SK-N-SH (cell line): Measurements from ENCODE around the gene LRRTM2. TPM values are rescaled to one million over a fixed set of nuclear protein-coding genes. Genes with fewer than 3 reads are reported as not detected.

ENCODE experiments used
- CTCF ChIA-PET: fragments of 300-600, 350-600 bp; formaldehyde crosslinking; extraction: SDS; loops from one replicate; lab custom pipeline; 2021; lab: Yijun Ruan, JAX
- POLR2A ChIA-PET: fragments of 350-600 bp; sonication (Branson Sonifier 250); formaldehyde crosslinking; extraction: SDS; loops from one replicate; lab custom pipeline; 2020; ENCODE audit warnings: antibody characterized with exemption, inconsistent platforms; lab: Yijun Ruan, JAX
- DNase-seq: peaks from one replicate; pipeline ENCODE4 v3.0.0; 2012
- H2AFZ ChIP-seq: fragments of 200-600 bp; sonication (generic); 2 replicates; pipeline ENCODE4 v1.8.1; 2016; ENCODE audit warnings: antibody characterized with exemption, mild to moderate bottlenecking, low read depth
- H3F3A ChIP-seq: fragments of 200-600 bp; sonication (generic); replicated peaks from 2 replicates; pipeline ENCODE3; 2016; ENCODE audit warnings: antibody characterized with exemption, mild to moderate bottlenecking; ENCODE audit not compliant: insufficient read depth
- H3K27ac ChIP-seq, 2 experiments: fragments of 200-500 bp in 1 of 2; fragments of 200-600 bp in 1 of 2; sonication (Bioruptor generic) in 1 of 2; sonication (generic), shearing (Covaris generic) in 1 of 2; 2 replicates each; pipeline versions ENCODE4 v1.5.1 to v1.6.1; 2014 to 2016; ENCODE audit warnings: low read depth in 2 of 2, inconsistent platforms in 1 of 2, low read length in 1 of 2, mild to moderate bottlenecking in 1 of 2, mixed read lengths in 1 of 2
- H3K27me3 ChIP-seq: fragments of 200-600 bp; sonication (generic), shearing (Covaris generic); 2 replicates; pipeline ENCODE4 v1.6.1; 2016; ENCODE audit warnings: mixed run types; ENCODE audit not compliant: insufficient read depth
- H3K36me3 ChIP-seq, 2 experiments: fragments of 200-500 bp in 1 of 2; fragments of 200-600 bp in 1 of 2; sonication (Bioruptor generic) in 1 of 2; sonication (generic) in 1 of 2; replicated peaks in 1 of 2; 2 replicates each; pipeline versions ENCODE3 to v1.5.1; 2014 to 2016; ENCODE audit warnings: low read length in 1 of 2, mild to moderate bottlenecking in 1 of 2; ENCODE audit not compliant: insufficient read depth in 2 of 2, control insufficient read depth in 1 of 2
- H3K4me1 ChIP-seq, 2 experiments: fragments of 200-500 bp in 1 of 2; fragments of 200-600 bp in 1 of 2; sonication (Bioruptor generic) in 1 of 2; sonication (generic), shearing (Covaris generic) in 1 of 2; 2 replicates each; pipeline versions ENCODE4 v1.5.1 to v1.6.1; 2014 to 2016; ENCODE audit warnings: low read depth in 1 of 2, low read length in 1 of 2, mixed run types in 1 of 2; ENCODE audit not compliant: insufficient read depth in 2 of 2, control insufficient read depth in 1 of 2
- H3K4me2 ChIP-seq: fragments of 200-600 bp; sonication (generic), shearing (Covaris generic); 2 replicates; pipeline ENCODE4 v1.6.1; 2017; ENCODE audit warnings: mixed run types
- H3K4me3 ChIP-seq, 2 experiments: fragments of 200-500 bp in 1 of 2; fragments of 200-600 bp in 1 of 2; sonication (Bioruptor generic) in 1 of 2; sonication (generic), shearing (Covaris generic) in 1 of 2; 2 replicates each; pipeline versions ENCODE4 v1.5.1 to v1.8.1; 2014 to 2016; ENCODE audit warnings: low read depth in 2 of 2, inconsistent platforms in 1 of 2, low read length in 1 of 2, mild to moderate bottlenecking in 1 of 2, mixed read lengths in 1 of 2, moderate library complexity in 1 of 2
- H3K79me2 ChIP-seq: fragments of 200-600 bp; sonication (generic); 2 replicates; pipeline ENCODE4 v1.8.1; 2017; ENCODE audit warnings: mild to moderate bottlenecking; ENCODE audit not compliant: insufficient read depth
- H3K9ac ChIP-seq: fragments of 200-600 bp; sonication (generic); 2 replicates; pipeline ENCODE4 v1.6.1; 2017; ENCODE audit warnings: mixed run types
- H3K9me2 ChIP-seq: fragments of 200-600 bp; sonication (generic); 2 replicates; pipeline ENCODE4 v1.6.1; 2017; ENCODE audit warnings: mixed run types
- H3K9me3 ChIP-seq: fragments of 200-600 bp; sonication (generic); 2 replicates; pipeline ENCODE4 v1.6.1; 2017; ENCODE audit warnings: mixed run types, mild to moderate bottlenecking, moderate library complexity
- H4K20me1 ChIP-seq: fragments of 200-600 bp; sonication (generic); 2 replicates; pipeline ENCODE4 v1.6.1; 2017; ENCODE audit warnings: mild to moderate bottlenecking, mixed run types; ENCODE audit not compliant: insufficient read depth
- ELF1 ChIP-seq: IDR thresholded peaks from 2 replicates; pipeline ENCODE4 v1.4.0; 2012
- EP300 ChIP-seq, 2 experiments: IDR thresholded peaks; 2 replicates each; pipeline versions ENCODE4 v1.4.0 to v1.6.1; 2012; ENCODE audit warnings: borderline replicate concordance in 1 of 2, low read depth in 1 of 2, low read length in 1 of 2
- FOSL2 ChIP-seq: IDR thresholded peaks from 2 replicates; pipeline ENCODE4 v1.4.0; 2012; ENCODE audit warnings: low read depth, mild to moderate bottlenecking, moderate library complexity, borderline replicate concordance
- FOXJ3 ChIP-seq: sonication (generic); formaldehyde crosslinking; IDR thresholded peaks from 2 replicates; pipeline ENCODE4 v1.5.1; 2020; ENCODE audit warnings: mild to moderate bottlenecking, missing genetic modification reagents
- GABPA ChIP-seq: IDR thresholded peaks from 2 replicates; pipeline ENCODE4 v1.4.0; 2012; ENCODE audit warnings: low read depth, mild to moderate bottlenecking
- JUND ChIP-seq: IDR thresholded peaks from 2 replicates; pipeline ENCODE4 v1.4.0; 2012
- MXI1 ChIP-seq: IDR thresholded peaks from 2 replicates; pipeline ENCODE4 v1.6.1; 2012; ENCODE audit warnings: mild to moderate bottlenecking, low read depth, low read length, improper control_type of control experiment
- NFIC ChIP-seq: IDR thresholded peaks from 2 replicates; pipeline ENCODE4 v1.4.0; 2012; ENCODE audit warnings: borderline replicate concordance
- RAD21 ChIP-seq: IDR thresholded peaks from 2 replicates; pipeline ENCODE4 v1.6.1; 2012; ENCODE audit warnings: mild to moderate bottlenecking, low read length
- RFX5 ChIP-seq: IDR thresholded peaks from 2 replicates; pipeline ENCODE4 v1.6.1; 2012; ENCODE audit warnings: mild to moderate bottlenecking, improper control_type of control experiment, low read length
- RXRA ChIP-seq: IDR thresholded peaks from 2 replicates; pipeline ENCODE4 v1.4.0; 2012; ENCODE audit warnings: low read depth, mild to moderate bottlenecking, borderline replicate concordance
- SIN3A ChIP-seq: IDR thresholded peaks from 2 replicates; pipeline ENCODE4 v1.6.1; 2012; ENCODE audit warnings: low read depth, mild to moderate bottlenecking, low read length, moderate library complexity, borderline replicate concordance
- WGBS: methylation state at CpG from one replicate; pipeline ENCODE4 v1.1.6; 2017; ENCODE audit warnings: low lambda C conversion rate; 5-methylcytosine and 5-hydroxymethylcytosine counted together
- polyA plus RNA-seq, 3 experiments: library from polyadenylated mRNA; depleted of rRNA; stranded (reverse); fragments of >200 nt; gene quantifications; 2 replicates each; pipeline ENCODE4 v1.2.3, GENCODE V29; 2012
- TF ChIP-seq, protein P1 (sequence below): IDR thresholded peaks from 2 replicates; pipeline ENCODE4 v1.4.0; 2012; ENCODE audit warnings: low read depth, borderline replicate concordance
- TF ChIP-seq, protein P2 (sequence below): fragments of 200-600 bp; sonication (generic); IDR thresholded peaks from 2 replicates; pipeline ENCODE4 v1.6.1; 2017; ENCODE audit warnings: antibody characterized with exemption, mild to moderate bottlenecking, moderate library complexity
- TF ChIP-seq, protein P3 (sequence below): fragments of 150-350 bp; IDR thresholded peaks from 2 replicates; pipeline ENCODE4 v1.6.1; 2017; ENCODE audit warnings: antibody characterized with exemption, low read length, low read depth, borderline replicate concordance

LRRTM2 gene
- polyA plus RNA-seq, 1 of the 3 experiments (the other 2 are of a cell fraction) = 0.38 TPM

DNA sequence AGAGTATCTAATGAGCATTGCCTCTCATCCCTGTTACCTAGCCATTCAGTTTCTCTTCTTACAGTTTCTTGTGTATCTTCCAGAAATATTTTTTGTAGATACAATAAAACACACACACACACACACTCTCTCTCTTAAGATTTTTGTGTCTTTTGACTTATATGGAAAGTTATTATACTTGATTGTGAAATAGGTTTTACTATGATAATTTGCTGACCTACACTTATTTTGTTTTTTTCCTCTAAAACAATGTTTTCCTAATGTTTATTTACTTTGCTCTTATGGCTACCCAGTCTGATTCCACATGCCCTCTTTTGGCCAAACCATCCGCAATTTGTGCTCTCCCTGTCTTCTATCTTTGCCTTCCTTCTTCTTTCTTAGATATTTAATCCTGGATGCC lies 25.3 kb downstream of the LRRTM2 start:
- CTCF ChIA-PET = interaction anchor here (0.6 kb wide), 1 partner anchor 303 kb away, joined by 4 read pairs; no protein-coding TSS in a partner anchor
- TF ChIP-seq RFX5 = no peak
- TF ChIP-seq SIN3A = no peak
- no peak for TF ChIP-seq EP300 (IDR thresholded peaks at IDR 0.05; ENCODE audit: borderline replicate concordance in 1 of 2, low read depth in 1 of 2, low read length in 1 of 2)
- TF ChIP-seq RXRA = no peak
- TF ChIP-seq, protein P1, sequence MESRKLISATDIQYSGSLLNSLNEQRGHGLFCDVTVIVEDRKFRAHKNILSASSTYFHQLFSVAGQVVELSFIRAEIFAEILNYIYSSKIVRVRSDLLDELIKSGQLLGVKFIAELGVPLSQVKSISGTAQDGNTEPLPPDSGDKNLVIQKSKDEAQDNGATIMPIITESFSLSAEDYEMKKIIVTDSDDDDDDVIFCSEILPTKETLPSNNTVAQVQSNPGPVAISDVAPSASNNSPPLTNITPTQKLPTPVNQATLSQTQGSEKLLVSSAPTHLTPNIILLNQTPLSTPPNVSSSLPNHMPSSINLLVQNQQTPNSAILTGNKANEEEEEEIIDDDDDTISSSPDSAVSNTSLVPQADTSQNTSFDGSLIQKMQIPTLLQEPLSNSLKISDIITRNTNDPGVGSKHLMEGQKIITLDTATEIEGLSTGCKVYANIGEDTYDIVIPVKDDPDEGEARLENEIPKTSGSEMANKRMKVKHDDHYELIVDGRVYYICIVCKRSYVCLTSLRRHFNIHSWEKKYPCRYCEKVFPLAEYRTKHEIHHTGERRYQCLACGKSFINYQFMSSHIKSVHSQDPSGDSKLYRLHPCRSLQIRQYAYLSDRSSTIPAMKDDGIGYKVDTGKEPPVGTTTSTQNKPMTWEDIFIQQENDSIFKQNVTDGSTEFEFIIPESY = no peak
- TF ChIP-seq, protein P2, sequence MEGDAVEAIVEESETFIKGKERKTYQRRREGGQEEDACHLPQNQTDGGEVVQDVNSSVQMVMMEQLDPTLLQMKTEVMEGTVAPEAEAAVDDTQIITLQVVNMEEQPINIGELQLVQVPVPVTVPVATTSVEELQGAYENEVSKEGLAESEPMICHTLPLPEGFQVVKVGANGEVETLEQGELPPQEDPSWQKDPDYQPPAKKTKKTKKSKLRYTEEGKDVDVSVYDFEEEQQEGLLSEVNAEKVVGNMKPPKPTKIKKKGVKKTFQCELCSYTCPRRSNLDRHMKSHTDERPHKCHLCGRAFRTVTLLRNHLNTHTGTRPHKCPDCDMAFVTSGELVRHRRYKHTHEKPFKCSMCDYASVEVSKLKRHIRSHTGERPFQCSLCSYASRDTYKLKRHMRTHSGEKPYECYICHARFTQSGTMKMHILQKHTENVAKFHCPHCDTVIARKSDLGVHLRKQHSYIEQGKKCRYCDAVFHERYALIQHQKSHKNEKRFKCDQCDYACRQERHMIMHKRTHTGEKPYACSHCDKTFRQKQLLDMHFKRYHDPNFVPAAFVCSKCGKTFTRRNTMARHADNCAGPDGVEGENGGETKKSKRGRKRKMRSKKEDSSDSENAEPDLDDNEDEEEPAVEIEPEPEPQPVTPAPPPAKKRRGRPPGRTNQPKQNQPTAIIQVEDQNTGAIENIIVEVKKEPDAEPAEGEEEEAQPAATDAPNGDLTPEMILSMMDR = no peak
- no peak for TF ChIP-seq FOSL2
- TF ChIP-seq ELF1 = no peak
- no peak for TF ChIP-seq NFIC
- no peak for TF ChIP-seq MXI1
- no peak for TF ChIP-seq FOXJ3 (CRISPR knock-in tag)
- TF ChIP-seq JUND = no peak
- TF ChIP-seq, protein P3, sequence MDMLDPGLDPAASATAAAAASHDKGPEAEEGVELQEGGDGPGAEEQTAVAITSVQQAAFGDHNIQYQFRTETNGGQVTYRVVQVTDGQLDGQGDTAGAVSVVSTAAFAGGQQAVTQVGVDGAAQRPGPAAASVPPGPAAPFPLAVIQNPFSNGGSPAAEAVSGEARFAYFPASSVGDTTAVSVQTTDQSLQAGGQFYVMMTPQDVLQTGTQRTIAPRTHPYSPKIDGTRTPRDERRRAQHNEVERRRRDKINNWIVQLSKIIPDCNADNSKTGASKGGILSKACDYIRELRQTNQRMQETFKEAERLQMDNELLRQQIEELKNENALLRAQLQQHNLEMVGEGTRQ = no peak
- TF ChIP-seq RAD21 = no peak
- no peak for TF ChIP-seq GABPA
- no peak overlapping the region for H2AFZ ChIP-seq
- H4K20me1 ChIP-seq = peaks cover 87% of the 10 kb centered on the region
- H3K36me3 ChIP-seq = peaks cover 0 to 14% of the 10 kb centered on the region in 2 experiments
- 90% methylated on average over 1 of the region's 1 CpG for WGBS
- DNase-seq = no peak
- peak overlapping the region in 1 of 2 experiments; percentile 48; a peak in 2 of 4 replicates for H3K27ac ChIP-seq
- POLR2A ChIA-PET = no interaction called here
- peaks cover 24% of the 10 kb centered on the region for H3F3A ChIP-seq
- peak overlapping the region; percentile 21; the same call in 1 of the 2 replicates for H3K4me2 ChIP-seq
- no peaks in the 10 kb centered on the region for H3K27me3 ChIP-seq
- no peak overlapping the region for H3K4me3 ChIP-seq
- no peaks in the 10 kb centered on the region for H3K9me3 ChIP-seq
- H3K9ac ChIP-seq = no peak overlapping the region
- H3K9me2 ChIP-seq = no peaks in the 10 kb centered on the region
- peaks cover 96% of the 10 kb centered on the region for H3K79me2 ChIP-seq
- H3K4me1 ChIP-seq = peaks cover 6 to 34% of the 10 kb centered on the region in 2 experiments; a peak in 3 of 4 replicates
